CD4-positive, alpha-beta T cell treated with Interleukin-6 for 4 hours (primary cell): ENCODE results near the gene GLIPR1L1.

Experiments used
- DNase-seq: peaks from one replicate; pipeline ENCODE4 v3.0.0-alpha.2; 2020; ENCODE audit warnings: mixed read lengths

The GLIPR1L1 gene

GRCh38 chr12:75354011-75354410 is 19.5 kb downstream of the GLIPR1L1 start:
- no peak for DNase-seq

GRCh38 chr12:75360920-75361319 is 26.4 kb downstream of the GLIPR1L1 start:
- DNase-seq = no peak

DNA sequence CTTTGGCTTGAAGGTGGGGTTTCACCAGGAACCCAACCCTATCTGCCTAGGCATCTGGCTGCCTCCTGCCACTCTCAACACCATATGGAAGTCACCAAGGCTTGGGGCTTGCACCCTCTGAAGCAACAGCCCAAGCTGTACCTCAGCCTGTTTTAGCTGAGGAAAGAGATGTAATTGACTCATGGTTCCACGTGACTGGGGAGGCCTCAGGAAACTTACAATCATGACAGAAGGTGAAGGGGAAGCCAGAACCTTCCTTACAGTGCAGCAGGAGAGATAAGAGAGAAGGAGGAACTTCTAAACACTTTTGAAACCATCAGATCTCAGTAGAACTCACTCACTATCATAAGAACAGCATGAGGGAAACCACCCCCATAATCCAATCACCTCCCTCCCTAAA is 26.9 kb downstream of the GLIPR1L1 start:
- no peak for DNase-seq

GRCh38 chr12:75364919-75365318 is 30.4 kb downstream of the GLIPR1L1 start:
- no peak for DNase-seq

DNA sequence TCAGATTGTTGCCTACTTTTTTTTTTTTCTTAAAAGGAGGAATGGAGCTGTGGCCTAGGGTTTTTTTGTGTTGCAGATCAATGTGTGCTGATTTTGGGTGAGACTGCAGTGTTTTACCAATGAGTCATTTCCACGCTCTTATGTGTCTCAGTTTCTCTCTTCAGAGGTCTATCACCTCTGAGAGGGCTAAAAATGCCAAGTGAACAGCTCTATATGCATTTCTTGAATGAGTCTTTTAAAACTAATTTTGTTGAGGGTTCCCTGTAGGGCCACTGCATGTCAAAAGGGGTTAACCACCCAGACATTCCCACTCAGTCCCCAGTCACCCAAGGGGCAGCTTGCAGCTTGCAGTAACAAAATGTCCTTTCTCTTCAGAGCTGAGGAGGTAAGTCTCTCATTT is 32.2 kb downstream of the GLIPR1L1 start:
- DNase-seq = no peak

DNA sequence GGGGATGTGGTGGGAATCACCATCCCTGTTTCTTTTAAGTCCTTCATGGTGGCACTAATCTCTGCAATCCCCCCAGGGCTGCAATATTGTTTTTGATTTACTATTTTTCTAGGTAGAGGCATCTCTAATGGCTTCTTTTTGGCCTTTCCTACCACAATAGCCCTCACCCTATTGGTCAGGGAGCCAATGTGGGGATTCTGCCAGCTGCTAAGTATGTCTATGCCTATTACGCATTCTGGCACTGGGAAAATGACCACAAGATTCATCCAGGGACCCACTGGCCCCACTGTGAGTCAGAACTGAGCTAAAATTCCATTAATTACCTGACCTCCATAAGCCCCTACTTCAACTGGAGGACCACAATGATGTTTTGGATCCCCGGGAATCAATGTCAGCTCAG is 40.5 kb downstream of the GLIPR1L1 start:
- DNase-seq = no peak

GRCh38 chr12:75378354-75378753 is 43.9 kb downstream of the GLIPR1L1 start:
- DNase-seq = no peak

DNA sequence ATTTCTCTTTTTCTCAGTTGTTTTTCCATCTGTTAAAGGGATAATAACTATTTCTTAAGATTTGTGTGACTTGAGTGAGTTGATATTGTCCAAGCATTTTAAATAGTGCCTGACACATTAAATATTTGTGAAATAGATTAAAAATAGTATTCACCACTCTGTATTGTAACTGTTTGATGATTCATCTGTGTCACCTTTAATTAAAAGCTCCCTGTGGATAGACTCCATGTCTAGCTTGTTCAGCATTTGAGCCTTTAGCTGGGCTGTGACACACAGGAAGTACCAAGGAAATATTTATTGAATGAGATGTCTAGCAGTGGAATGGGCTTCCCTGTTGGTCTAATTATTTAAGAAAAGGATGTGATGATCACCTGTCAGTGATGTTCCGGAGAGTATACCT is 54.6 kb downstream of the GLIPR1L1 start:
- no peak for DNase-seq

- DNase-seq = no peak
Measured at GRCh38 chr12:75389706-75390105, 55.2 kb downstream of the GLIPR1L1 start.

- no peak for DNase-seq
Measured at GRCh38 chr12:75390156-75390898, 55.9 kb downstream of the GLIPR1L1 start.

GRCh38 chr12:75390899-75391538 is 56.5 kb downstream of the GLIPR1L1 start, which contains the start of gene GLIPR1L2:
Gene GLIPR1L2, plus strand, starts transcription at chr12:75391089. Its CDS starts 28 bp downstream, at chr12:75391117.
- DNase-seq = peak; percentile 92

- DNase-seq = no peak
Measured at GRCh38 chr12:75404231-75404630, 69.8 kb downstream of the GLIPR1L1 start.

DNA sequence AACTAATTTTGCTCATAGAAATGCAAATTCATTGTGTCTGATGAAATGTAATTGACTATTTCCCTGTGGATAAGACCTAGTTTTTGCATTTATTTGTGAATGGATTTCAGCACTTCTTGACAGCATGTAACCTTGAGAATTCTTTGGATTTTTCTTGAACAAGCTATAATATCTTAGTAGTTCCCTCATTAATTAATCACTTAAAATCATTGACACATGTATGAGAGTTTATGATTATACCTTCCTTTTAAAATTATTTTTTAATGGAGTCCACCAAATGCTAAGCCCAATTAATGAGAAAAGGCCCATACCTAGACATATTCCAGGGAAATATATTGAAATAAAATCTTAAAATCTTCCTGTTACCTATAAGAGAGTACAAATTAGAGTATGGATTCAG is 73.2 kb downstream of the GLIPR1L1 start:
- DNase-seq = no peak

DNA sequence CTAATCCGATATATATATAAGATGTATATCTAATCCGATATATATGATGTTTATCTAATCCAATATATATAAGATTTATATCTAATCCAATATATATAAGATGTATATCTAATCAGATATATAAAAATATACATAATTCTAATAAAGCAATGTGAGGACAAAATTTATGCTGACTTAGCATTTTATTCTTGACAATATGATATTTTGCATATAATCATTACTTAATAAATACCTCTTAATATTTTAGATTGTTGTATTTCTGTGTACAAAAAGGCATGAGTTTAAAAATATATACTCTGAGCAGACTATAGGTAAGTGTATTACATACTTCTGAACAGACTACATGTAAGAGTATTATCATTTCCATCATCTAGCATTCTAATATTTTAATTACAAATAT is 75.4 kb downstream of the GLIPR1L1 start:
- DNase-seq = no peak

DNA sequence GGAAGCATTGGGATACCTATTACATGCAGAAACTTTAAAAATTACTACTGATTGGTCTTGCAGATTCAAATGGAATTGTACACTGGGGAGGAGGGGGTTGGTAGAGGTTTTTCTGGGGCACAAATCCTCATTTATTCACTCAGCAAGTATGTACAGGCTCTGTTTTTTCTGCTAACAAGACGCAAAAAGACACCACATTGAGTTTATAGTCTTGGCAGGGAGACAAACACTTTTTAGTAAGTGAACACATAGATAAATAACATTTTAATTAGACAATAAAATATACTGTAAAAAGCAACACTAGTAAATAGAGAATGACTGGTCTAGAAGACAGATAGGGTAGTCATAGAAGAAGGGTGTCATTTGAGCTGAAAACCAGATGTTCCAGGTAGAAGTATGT is 80.2 kb downstream of the GLIPR1L1 start:
- DNase-seq = no peak

DNA sequence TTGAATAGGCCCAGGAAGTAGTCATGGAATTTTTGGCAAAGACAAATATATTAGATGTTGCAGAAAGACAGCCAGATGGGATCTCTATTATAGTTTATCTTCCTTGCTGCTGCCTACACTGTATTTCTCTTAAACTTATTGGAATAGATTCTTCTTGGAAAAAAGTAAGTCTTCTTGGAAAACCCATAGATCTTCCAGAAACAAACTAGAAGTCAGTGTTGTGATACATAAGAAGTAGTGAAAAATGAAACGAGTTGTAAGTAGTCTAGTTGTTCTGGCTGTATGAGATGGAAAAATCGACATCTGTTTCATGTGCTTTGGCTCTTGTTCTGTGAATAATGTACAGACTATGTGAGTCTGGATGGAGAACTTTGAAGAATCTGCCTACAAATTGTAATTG is 85.4 kb downstream of the GLIPR1L1 start:
- DNase-seq = no peak
